Osteocyte (in vitro differentiated cells): Measurements from ENCODE around the gene DGUOK. TPM values are rescaled to one million over a fixed set of nuclear protein-coding genes. Genes with fewer than 3 reads are reported as not detected.

Experiments used
- DNase-seq: peaks from one replicate; pipeline ENCODE4 v3.0.0; 2021; ENCODE audit warnings: mixed read lengths; ENCODE audit not compliant: unreplicated experiment; ENCODE audit errors: extremely low spot score
- H3K27ac Mint-ChIP-seq: one replicate; pipeline ENCODE4 v1.8.0; 2021; ENCODE audit warnings: mild to moderate bottlenecking, mixed read lengths; ENCODE audit not compliant: unreplicated experiment
- H3K27me3 Mint-ChIP-seq: one replicate; pipeline ENCODE4 v1.8.0; 2021; ENCODE audit warnings: mixed read lengths; ENCODE audit not compliant: unreplicated experiment
- H3K36me3 Mint-ChIP-seq: one replicate; pipeline ENCODE4 v1.8.0; 2021; ENCODE audit warnings: mixed read lengths; ENCODE audit not compliant: unreplicated experiment
- H3K4me1 Mint-ChIP-seq: one replicate; pipeline ENCODE4 v1.8.0; 2021; ENCODE audit warnings: mixed read lengths; ENCODE audit not compliant: unreplicated experiment
- H3K4me3 Mint-ChIP-seq: one replicate; pipeline ENCODE4 v1.8.0; 2021; ENCODE audit warnings: mild to moderate bottlenecking, moderate library complexity, mixed read lengths; ENCODE audit not compliant: unreplicated experiment
- H3K9me3 Mint-ChIP-seq: one replicate; pipeline ENCODE4 v1.8.0; 2021; ENCODE audit warnings: mixed read lengths; ENCODE audit not compliant: unreplicated experiment
- total RNA-seq: library from RNA; stranded (reverse); gene quantifications from 2 replicates; pipeline ENCODE4 v1.2.1, GENCODE V29; 2021
- TF ChIP-seq, protein P1 (sequence below): fragments of 200-600 bp; sonication (generic); IDR thresholded peaks from 2 replicates; pipeline ENCODE4 v1.5.0; 2021; ENCODE audit warnings: antibody characterized with exemption, mild to moderate bottlenecking, moderate library complexity

The DGUOK gene
- total RNA-seq, 1 donor from 2014 or later = 63.9 TPM

DNA sequence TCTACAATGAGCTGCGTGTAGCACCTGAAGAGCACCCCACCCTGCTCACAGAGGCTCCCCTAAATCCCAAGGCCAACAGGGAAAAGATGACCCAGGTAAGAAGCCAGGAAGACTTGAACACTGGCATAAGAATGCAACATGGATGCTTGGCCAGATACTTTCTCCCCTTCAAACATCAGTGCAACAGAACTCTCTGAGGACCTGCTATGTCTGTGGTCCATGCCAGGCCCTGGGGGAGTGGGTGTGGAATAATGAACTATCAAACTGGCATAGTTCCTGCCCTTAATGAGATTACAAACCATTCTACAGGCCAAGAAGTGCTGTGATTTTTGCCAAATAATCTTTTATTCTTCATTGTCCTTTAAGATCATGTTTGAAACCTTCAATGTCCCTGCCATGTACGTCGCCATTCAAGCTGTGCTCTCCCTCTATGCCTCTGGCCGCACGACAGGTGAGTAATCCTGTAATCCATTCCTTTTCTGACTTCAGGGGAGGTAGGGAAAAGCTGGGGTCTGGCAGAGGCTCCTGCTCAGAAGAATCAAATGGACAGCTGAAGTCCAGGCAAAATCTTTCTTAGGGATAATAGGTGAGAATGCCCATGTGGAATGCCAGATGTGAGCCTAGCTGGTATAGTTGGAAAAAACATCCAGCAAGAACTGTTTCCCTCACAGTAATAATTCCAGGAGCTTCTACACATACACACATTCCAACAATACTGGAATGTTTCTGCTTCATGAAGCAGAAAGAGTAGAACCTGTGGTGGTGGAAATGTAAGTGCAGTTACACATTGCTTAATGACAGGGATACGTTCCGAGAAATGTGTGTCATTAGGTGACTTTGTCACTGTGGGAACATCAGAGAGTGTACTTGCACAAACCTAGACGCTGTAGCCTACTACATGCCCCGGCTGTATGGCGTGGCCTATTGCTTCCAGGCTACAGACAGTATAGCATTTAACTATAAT is 17.7 kb upstream of the DGUOK start:
- H3K27ac Mint-ChIP-seq = peak overlapping the region; percentile 31

DNA sequence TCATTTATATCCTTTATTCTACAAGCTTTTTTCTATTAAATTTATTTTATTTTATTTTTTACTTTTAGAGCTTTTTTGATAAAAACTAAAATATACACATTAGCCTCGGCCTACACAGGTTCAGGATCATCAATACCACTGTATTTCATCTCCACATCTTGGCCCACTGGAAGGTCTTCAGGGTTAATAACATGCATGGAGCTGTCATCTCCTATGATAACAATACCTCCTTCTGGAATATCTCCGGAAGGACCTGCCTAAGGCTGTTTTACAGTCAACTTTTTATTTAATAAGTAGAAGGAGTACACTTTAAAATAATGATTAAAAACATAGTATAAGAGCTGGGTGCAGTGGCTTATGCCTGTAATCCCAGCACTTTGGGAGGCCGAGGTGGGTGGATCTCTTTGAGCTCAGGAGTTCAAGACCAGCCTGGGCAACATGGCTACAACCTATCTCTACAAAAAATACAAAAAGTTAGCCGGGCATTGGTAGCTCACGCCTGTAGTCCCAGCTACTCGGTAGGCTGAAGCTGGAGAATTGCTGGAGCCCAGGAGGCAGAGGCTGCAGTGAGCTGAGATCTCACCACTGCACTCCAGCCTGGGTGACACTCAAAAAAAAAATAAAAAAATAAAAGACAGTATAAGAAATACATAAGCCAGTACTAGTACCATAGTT is 15.7 kb upstream of the DGUOK start:
- Mint-ChIP-seq H3K27ac (no peak overlapping the region), H3K4me1 (peaks cover 19% of the 10 kb centered on the region), H3K9me3 (no peaks in the 10 kb centered on the region), H3K4me3 (no peak overlapping the region), H3K36me3 (peaks cover 29% of the 10 kb centered on the region), H3K27me3 (no peaks in the 10 kb centered on the region)
- no peak for DNase-seq
- TF ChIP-seq, protein P1, sequence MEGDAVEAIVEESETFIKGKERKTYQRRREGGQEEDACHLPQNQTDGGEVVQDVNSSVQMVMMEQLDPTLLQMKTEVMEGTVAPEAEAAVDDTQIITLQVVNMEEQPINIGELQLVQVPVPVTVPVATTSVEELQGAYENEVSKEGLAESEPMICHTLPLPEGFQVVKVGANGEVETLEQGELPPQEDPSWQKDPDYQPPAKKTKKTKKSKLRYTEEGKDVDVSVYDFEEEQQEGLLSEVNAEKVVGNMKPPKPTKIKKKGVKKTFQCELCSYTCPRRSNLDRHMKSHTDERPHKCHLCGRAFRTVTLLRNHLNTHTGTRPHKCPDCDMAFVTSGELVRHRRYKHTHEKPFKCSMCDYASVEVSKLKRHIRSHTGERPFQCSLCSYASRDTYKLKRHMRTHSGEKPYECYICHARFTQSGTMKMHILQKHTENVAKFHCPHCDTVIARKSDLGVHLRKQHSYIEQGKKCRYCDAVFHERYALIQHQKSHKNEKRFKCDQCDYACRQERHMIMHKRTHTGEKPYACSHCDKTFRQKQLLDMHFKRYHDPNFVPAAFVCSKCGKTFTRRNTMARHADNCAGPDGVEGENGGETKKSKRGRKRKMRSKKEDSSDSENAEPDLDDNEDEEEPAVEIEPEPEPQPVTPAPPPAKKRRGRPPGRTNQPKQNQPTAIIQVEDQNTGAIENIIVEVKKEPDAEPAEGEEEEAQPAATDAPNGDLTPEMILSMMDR = no peak

More for the DNA sequence above, 17.7 kb upstream of the DGUOK start:
- H3K36me3 Mint-ChIP-seq = peaks cover 16% of the 10 kb centered on the region
- H3K9me3 Mint-ChIP-seq = no peaks in the 10 kb centered on the region
- TF ChIP-seq, protein P1 = no peak
- peak; percentile 48 for DNase-seq
- H3K4me3 Mint-ChIP-seq = no peak overlapping the region
- H3K27me3 Mint-ChIP-seq = no peaks in the 10 kb centered on the region
- peaks cover 19% of the 10 kb centered on the region for H3K4me1 Mint-ChIP-seq

DNA sequence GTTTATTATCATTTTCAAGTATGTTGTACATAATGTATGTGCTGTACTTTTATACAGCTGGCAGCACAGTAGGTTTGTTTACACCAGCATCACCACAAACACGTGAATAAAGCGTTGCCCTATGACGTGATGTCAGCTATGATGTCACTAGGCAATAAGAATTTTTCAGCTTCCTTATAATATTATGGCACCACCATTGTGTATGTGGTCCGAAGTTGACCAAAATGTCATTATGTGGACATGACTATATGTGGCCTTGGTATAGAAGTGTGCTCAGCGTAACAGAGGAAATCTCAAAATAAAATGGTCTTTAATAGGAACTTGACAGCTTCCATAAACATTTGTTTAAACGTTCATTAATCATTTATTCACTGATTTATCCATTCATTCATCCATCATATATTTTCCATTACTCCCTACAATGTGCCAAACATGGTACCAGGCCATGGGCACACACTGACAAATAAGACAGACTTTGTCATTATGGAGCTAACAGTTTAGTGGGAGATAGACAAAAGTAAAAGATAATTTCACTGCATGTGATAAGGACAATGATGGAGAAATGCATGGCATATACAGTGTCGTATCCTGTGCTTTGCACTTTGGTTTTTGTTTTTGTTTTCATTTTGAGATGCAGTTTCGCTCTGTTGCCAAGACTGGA is 15.0 kb upstream of the DGUOK start:
- TF ChIP-seq, protein P1 = no peak
- Mint-ChIP-seq H3K4me3 (no peak overlapping the region), H3K27me3 (no peaks in the 10 kb centered on the region), H3K27ac (no peak overlapping the region), H3K36me3 (peaks cover 34% of the 10 kb centered on the region), H3K4me1 (peaks cover 19% of the 10 kb centered on the region), H3K9me3 (no peaks in the 10 kb centered on the region)
- DNase-seq = no peak

DNA sequence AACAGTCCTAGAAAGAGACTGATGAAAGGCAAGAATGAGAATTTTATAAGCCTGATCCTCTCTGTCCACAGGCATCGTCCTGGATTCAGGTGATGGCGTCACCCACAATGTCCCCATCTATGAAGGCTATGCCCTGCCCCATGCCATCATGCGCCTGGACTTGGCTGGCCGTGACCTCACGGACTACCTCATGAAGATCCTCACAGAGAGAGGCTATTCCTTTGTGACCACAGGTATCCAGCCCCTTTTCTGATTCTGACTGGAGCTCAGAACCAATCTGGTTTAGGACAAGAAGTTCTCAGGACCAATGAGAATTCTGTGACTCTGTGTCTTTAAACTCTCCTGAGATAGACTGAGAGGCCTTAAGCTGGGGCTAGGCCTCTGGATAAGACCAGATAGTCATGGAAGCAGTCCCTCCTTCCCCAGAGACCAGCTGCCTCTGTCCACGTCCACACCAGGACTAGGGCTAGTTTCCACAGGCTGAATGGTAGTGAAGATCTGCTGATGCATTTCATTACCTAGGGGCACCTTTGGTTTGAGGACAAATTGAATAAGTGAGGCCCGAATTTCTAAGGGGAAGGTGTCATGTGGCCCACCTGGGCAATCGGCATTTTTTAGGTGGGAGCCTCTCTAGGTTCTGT is 13.1 kb upstream of the DGUOK start:
- no peak overlapping the region for H3K4me3 Mint-ChIP-seq
- no peak overlapping the region for H3K27ac Mint-ChIP-seq
- TF ChIP-seq, protein P1 = no peak
- H3K4me1 Mint-ChIP-seq = peaks cover 3% of the 10 kb centered on the region
- H3K27me3 Mint-ChIP-seq = no peaks in the 10 kb centered on the region
- DNase-seq = no peak
- peaks cover 37% of the 10 kb centered on the region for H3K36me3 Mint-ChIP-seq
- no peaks in the 10 kb centered on the region for H3K9me3 Mint-ChIP-seq
